Measurements from ENCODE around the gene RPS6KB1. TPM values are rescaled to one million over a fixed set of nuclear protein-coding genes. Genes with fewer than 3 reads are reported as not detected.
"Not testable (repeated sequence)": the region's sequence is repeated elsewhere in the genome, so short reads cannot be mapped to it uniquely, and the experiment has no call there.

RPS6KB1 gene
- total RNA-seq, 2 donors from 2014 or later, result 55.2 to 79.8 TPM

- Mint-ChIP-seq H3K36me3 (ENCODE audit: low read depth) (peaks cover 76% of the 10 kb centered on the region), H3K4me1 (peaks cover 22% of the 10 kb centered on the region), H3K9me3 (no peaks in the 10 kb centered on the region), H3K4me3 (peak overlapping the region; percentile 93), H3K27ac (peak overlapping the region; percentile 41), H3K27me3 (no peaks in the 10 kb centered on the region)
- ATAC-seq (replicated peaks), result no peak
Observed at GRCh38 chr17:59890720-59891119, 2.2 kb upstream of the RPS6KB1 start.

GRCh38 chr17:59892251-59892923, 534 bp upstream of the RPS6KB1 start:
- ATAC-seq (replicated peaks), result peak; percentile 58
- H3K27ac Mint-ChIP-seq, result peak overlapping the region; percentile 96
- peaks cover 22% of the 10 kb centered on the region for H3K4me1 Mint-ChIP-seq
- H3K27me3 Mint-ChIP-seq, result no peaks in the 10 kb centered on the region
- peaks cover 76% of the 10 kb centered on the region for H3K36me3 Mint-ChIP-seq (ENCODE audit: low read depth)
- H3K9me3 Mint-ChIP-seq, result no peaks in the 10 kb centered on the region
- peak overlapping the region; percentile 93 for H3K4me3 Mint-ChIP-seq

- H3K27me3 Mint-ChIP-seq, result no peaks in the 10 kb centered on the region
- peaks cover 70% of the 10 kb centered on the region for H3K36me3 Mint-ChIP-seq (ENCODE audit: low read depth)
- no peaks in the 10 kb centered on the region for H3K9me3 Mint-ChIP-seq
- H3K27ac Mint-ChIP-seq, result peak overlapping the region; percentile 96
- peaks cover 15% of the 10 kb centered on the region for H3K4me1 Mint-ChIP-seq
- H3K4me3 Mint-ChIP-seq, result peak overlapping the region; percentile 93
- ATAC-seq (replicated peaks), result no peak
Observed at GRCh38 chr17:59893676-59894100, 767 bp downstream of the RPS6KB1 start.

- Mint-ChIP-seq H3K4me3 (no peak overlapping the region), H3K36me3 (ENCODE audit: low read depth) (peaks cover 65% of the 10 kb centered on the region), H3K4me1 (peaks cover 8% of the 10 kb centered on the region), H3K27ac (no peak overlapping the region), H3K9me3 (no peaks in the 10 kb centered on the region), H3K27me3 (no peaks in the 10 kb centered on the region)
- ATAC-seq (replicated peaks), result no peak
Observed at GRCh38 chr17:59897090-59897489, 4.2 kb downstream of the RPS6KB1 start.

GRCh38 chr17:59899099-59899498, 6.2 kb downstream of the RPS6KB1 start:
- ATAC-seq (replicated peaks), result no peak
- H3K9me3 Mint-ChIP-seq, result no peaks in the 10 kb centered on the region
- H3K4me3 Mint-ChIP-seq, result no peak overlapping the region
- H3K4me1 Mint-ChIP-seq, result peaks cover 14% of the 10 kb centered on the region
- H3K27me3 Mint-ChIP-seq, result no peaks in the 10 kb centered on the region
- peaks cover 56% of the 10 kb centered on the region for H3K36me3 Mint-ChIP-seq (ENCODE audit: low read depth)
- no peak overlapping the region for H3K27ac Mint-ChIP-seq

GRCh38 chr17:59901604-59902003, 8.7 kb downstream of the RPS6KB1 start:
- no peaks in the 10 kb centered on the region for H3K27me3 Mint-ChIP-seq
- H3K27ac Mint-ChIP-seq, result no peak overlapping the region
- ATAC-seq (replicated peaks), result no peak
- no peaks in the 10 kb centered on the region for H3K9me3 Mint-ChIP-seq
- peaks cover 52% of the 10 kb centered on the region for H3K36me3 Mint-ChIP-seq (ENCODE audit: low read depth)
- no peak overlapping the region for H3K4me3 Mint-ChIP-seq
- peaks cover 16% of the 10 kb centered on the region for H3K4me1 Mint-ChIP-seq

- Mint-ChIP-seq H3K9me3 (no peaks in the 10 kb centered on the region), H3K36me3 (ENCODE audit: low read depth) (peaks cover 55% of the 10 kb centered on the region), H3K4me1 (peaks cover 15% of the 10 kb centered on the region), H3K4me3 (peak overlapping the region; percentile 3), H3K27me3 (no peaks in the 10 kb centered on the region), H3K27ac (no peak overlapping the region)
- peak; percentile 49 for ATAC-seq (replicated peaks)
Observed at GRCh38 chr17:59903455-59903854, 10.5 kb downstream of the RPS6KB1 start.

GRCh38 chr17:59907467-59907866, 14.5 kb downstream of the RPS6KB1 start:
- Mint-ChIP-seq H3K4me3 (no peak overlapping the region), H3K27me3 (no peaks in the 10 kb centered on the region), H3K36me3 (ENCODE audit: low read depth) (peaks cover 69% of the 10 kb centered on the region), H3K4me1 (peaks cover 15% of the 10 kb centered on the region), H3K27ac (no peak overlapping the region), H3K9me3 (no peaks in the 10 kb centered on the region)
- no peak for ATAC-seq (replicated peaks)

GRCh38 chr17:59914274-59914854, 21.4 kb downstream of the RPS6KB1 start:
- Mint-ChIP-seq H3K27me3 (no peaks in the 10 kb centered on the region), H3K9me3 (no peaks in the 10 kb centered on the region), H3K4me1 (no peaks in the 10 kb centered on the region), H3K36me3 (ENCODE audit: low read depth) (peaks cover 91% of the 10 kb centered on the region), H3K4me3 (no peak overlapping the region), H3K27ac (no peak overlapping the region)
- ATAC-seq (replicated peaks), result no peak

GRCh38 chr17:59916446-59916845, 23.5 kb downstream of the RPS6KB1 start:
- Mint-ChIP-seq H3K27me3 (no peaks in the 10 kb centered on the region), H3K27ac (no peak overlapping the region), H3K4me3 (no peak overlapping the region), H3K36me3 (ENCODE audit: low read depth) (peaks cover 97% of the 10 kb centered on the region), H3K9me3 (no peaks in the 10 kb centered on the region), H3K4me1 (no peaks in the 10 kb centered on the region)
- no peak for ATAC-seq (replicated peaks)

- H3K27me3 Mint-ChIP-seq; ATAC-seq (replicated peaks); H3K4me3 Mint-ChIP-seq; H3K4me1 Mint-ChIP-seq; H3K27ac Mint-ChIP-seq; H3K9me3 Mint-ChIP-seq: not testable (repeated sequence)
- H3K36me3 Mint-ChIP-seq (ENCODE audit: low read depth), result peaks cover 98% of the 10 kb centered on the region
Observed at GRCh38 chr17:59920637-59921036, 27.7 kb downstream of the RPS6KB1 start.

GRCh38 chr17:59930121-59930520, 37.2 kb downstream of the RPS6KB1 start:
- H3K4me1 Mint-ChIP-seq; H3K4me3 Mint-ChIP-seq; H3K27me3 Mint-ChIP-seq; H3K27ac Mint-ChIP-seq; H3K9me3 Mint-ChIP-seq; ATAC-seq (replicated peaks): not testable (repeated sequence)
- H3K36me3 Mint-ChIP-seq (ENCODE audit: low read depth), result peaks cover 100% of the 10 kb centered on the region

GRCh38 chr17:59930768-59931167, 37.8 kb downstream of the RPS6KB1 start:
- H3K4me1 Mint-ChIP-seq; ATAC-seq (replicated peaks); H3K4me3 Mint-ChIP-seq; H3K27ac Mint-ChIP-seq; H3K27me3 Mint-ChIP-seq; H3K9me3 Mint-ChIP-seq: not testable (repeated sequence)
- peaks cover 100% of the 10 kb centered on the region for H3K36me3 Mint-ChIP-seq (ENCODE audit: low read depth)

- ATAC-seq (replicated peaks); H3K27me3 Mint-ChIP-seq; H3K4me1 Mint-ChIP-seq; H3K4me3 Mint-ChIP-seq; H3K9me3 Mint-ChIP-seq: not testable (repeated sequence)
- H3K36me3 Mint-ChIP-seq (ENCODE audit: low read depth), result peaks cover 100% of the 10 kb centered on the region
- H3K27ac Mint-ChIP-seq, result peak overlapping the region; percentile 55
Observed at GRCh38 chr17:59933317-59933716, 40.4 kb downstream of the RPS6KB1 start.

- H3K4me1 Mint-ChIP-seq, H3K27me3 Mint-ChIP-seq, H3K9me3 Mint-ChIP-seq: not testable (repeated sequence)
- Mint-ChIP-seq H3K4me3 (peak overlapping the region; percentile 19), H3K36me3 (ENCODE audit: low read depth) (peaks cover 100% of the 10 kb centered on the region), H3K27ac (peak overlapping the region; percentile 95)
- peak; percentile 18 for ATAC-seq (replicated peaks)
Observed at GRCh38 chr17:59940697-59941096, 47.8 kb downstream of the RPS6KB1 start.

Data from activated T-helper 17 cell treated with anti-CD3 and anti-CD28 coated beads, Interleukin-2, amount 50 U/mL, for 72 hours (primary cell).